Fibroblast of skin of right quadriceps (primary cell): ENCODE measurements around the gene AKAP6.
"Not testable (repeated sequence)": the region's sequence is repeated elsewhere in the genome, so short reads cannot be mapped to it uniquely, and the experiment has no call there.

ENCODE experiments used
- DNase-seq: peaks from one replicate; pipeline ENCODE4 v3.0.0-alpha.2; 2013

AKAP6 gene

DNA sequence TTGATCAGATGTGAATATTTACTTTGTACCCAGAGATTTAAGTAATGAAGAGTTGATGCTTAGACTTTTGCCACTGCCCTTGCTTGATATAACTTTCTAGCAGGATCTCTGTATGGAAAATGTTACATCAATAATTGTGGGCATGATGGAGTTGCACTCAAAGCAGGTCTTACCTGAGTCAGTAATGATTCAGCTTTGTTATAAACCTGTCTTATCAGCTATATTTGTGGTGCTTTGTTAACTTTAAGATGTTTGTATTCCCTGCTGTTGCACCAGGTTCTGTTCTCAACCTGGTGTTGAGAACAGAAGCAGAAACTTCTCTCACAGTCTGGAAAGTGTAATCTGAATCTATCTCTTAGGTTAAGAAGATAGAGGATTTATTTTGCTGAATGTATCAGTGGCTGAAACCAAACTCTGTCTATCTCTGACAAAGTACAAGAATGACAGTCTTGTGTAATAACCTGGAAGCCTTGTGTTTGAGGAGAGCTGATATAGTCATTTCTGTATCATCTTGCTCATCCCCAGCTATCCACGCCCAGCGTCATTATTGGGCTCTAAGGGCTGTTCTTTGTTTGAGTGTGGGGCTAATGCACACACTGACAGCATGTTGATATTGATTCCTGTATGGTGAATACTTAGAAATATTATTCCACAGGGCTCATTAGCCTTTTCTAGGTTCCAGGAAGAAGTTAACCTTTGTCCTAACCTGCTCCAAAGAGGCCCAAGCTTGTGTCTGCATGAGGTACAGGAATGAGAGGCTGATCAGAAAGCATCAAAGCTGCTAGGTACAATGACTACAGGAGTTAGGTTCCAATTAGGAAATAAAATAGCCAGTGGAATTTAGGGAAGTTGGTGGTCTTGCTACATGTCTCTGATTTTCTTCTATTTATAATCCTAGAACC, 3.6 kb downstream of the AKAP6 start:
- DNase-seq = no peak

DNA sequence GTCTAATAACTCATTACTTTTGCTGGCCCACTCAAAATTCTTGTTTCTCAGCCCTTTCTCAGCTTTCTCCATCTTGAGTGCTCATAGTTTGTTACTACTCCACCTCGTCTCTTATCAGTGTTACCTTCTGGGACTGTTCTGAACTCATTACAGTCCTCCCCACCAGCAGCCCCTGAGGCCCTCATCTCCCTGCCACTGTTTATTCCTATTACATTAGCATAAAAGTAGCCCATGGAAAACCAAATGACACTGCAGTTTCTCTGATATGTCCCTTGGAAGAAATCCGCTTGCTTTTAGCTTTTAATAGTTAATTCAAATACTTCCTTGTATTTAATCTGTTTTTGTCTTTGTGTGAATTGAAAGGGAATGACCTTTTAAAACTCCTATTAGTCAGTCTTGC, 7.6 kb downstream of the AKAP6 start:
- DNase-seq = no peak

DNA sequence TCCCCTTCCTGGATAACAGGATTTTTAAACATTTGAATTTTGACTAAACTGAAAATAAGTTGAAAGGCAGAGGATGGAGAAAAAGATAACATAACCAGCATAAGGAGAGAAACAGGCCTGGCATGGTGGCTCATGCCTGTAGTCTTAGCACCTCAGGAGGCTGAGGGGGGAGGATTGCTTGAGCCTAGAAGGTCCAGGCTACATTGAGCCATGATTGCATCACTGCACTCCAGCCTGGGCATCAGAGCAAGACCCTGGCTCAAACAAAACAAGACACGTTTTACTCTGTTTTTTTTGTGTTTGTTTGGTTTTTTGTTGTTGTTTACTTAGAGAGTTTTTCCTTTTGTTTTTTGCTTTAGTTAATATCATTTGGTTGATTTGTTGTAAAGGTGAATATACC, 8.7 kb downstream of the AKAP6 start:
- DNase-seq = no peak

DNA sequence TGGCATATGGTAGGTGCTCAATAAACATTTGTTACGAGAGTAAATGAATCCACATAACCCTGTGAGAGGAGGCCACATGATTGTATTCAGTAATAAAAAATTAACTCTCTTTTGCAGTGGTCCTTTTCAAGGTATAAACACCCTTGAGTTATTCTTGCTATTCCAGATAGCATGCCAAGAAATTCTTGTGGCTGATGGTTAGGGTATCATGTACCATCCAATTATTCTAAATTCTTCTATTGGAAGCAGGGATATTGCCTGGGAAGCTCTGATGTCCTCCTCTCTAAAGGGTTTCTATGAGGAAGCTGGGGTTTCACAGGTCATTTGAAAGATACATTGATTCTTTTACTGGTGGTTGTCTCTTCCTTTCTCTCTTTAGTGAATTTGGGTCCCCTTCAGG, 10.1 kb downstream of the AKAP6 start:
- DNase-seq = no peak

DNA sequence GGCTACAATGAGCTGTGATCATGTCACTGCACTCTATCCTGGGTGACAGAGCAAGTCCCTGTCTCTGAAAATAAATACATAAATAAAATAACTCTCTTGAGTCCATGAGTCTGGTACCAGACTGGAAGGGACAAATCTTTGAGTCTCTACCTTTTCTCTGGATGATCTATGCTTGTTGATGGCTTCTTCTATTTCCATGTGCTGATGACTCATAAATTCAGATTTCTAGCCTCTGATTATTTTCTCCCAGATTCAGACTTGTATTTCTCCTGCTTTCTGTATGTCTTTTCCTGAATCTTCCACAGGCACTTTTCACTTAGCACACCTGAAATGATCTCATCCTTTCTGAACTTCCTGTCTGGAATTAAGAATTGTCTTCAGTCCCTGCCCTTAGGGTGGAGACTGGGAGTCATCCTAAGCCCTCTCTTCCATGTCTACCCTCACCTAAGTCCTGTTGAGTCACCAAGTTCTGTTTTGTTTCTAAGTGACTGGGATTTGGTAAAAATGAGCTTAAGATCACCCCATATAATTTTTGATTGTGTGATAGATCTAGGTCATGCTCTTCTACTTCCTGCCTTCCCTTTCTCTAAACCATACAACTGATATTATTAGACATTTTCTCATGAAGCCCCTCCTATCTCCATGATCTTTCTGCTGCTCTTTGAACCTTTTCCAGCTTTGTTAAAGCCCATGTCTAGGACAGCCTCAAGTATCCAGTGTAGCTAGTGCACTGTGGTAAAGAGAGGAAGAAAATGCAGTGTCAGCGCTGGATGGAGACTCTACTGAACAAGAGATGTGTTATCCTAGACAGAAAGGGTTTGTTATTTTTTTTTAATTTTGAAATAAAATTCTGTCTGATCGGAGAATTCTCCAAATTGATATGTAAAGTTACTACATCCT, 13.1 kb downstream of the AKAP6 start:
- no peak for DNase-seq

DNA sequence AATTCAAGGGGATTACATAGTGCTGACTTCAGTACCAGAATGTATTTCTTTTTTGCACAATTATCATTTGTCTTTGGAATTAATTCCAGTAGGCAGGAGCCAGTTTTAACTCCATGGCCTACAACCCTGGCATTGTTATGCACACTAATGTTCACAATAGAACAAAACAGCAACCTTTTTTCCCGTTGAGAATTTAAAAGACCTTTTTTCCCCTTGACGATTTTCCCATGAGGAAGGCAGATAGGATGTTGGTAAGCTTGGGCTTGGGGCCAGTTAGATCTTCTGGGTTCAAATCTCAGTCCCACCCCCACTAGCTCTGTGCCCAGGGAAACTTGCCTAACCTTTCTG, 13.7 kb downstream of the AKAP6 start:
- no peak for DNase-seq

DNA sequence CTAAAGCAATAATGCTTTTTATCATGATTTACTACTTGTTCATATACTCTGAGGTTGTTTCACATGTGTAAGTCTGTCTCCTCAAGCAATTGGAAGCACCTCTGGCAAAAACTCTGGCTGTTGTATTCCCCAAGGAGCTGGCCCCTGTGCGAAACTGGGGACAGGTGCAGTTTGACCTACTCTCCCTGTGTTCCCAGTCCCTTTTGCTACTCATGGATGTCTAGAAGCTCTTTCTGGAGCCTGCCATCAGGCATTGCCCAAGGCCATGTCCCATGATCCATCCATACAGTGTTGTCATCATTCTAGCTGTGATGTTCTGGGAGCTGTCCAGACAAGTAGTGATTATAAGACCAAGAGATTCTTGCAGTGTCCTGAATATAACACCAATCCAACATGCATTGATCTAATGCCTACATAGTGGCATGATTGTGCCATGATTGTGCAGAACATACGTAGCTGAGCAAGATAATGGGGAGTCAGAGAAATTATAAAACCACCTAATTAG, 14.9 kb downstream of the AKAP6 start:
- no peak for DNase-seq

DNA sequence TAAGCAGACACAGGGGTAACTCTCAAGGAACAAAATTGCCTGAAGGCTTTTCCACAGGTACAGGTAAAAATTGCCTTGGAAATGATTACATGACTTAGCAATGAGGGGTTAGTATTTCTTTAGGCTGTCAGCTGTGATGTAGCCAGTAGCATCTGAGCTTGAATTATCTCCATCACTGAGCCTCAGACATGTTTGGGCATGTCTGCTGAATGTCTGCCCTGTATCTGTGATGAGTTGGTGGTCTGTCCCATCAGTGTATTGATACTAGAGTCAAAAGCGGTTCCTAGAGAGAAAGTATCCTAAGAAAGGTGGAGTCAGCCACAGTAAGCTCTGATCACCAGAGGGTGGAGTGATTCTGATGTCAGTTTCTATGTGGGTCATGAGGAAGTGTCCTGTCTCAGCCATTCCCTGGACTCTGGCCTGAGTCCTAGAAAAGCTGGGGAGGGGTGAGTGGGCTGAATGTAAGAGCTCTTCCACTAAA, 16.3 kb downstream of the AKAP6 start:
- DNase-seq = no peak

DNA sequence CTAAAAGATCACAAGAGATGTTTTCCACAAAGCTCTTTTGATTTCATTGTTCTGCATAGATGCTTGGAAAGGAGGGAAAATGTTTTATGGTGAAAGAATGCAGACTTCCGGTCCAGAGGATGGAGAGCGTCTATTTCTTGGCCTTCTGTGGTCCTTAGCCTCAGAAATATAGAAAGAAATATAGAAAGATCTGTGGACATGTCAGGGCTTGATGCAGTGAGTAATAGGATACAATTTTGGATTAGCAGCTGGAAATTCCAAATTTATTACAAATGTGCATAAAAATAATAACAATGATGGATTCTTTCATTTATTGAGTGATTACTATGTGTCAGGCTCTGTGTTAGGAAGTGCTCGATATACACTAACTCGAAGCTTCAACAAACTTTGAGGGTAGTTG, 20.2 kb downstream of the AKAP6 start:
- no peak for DNase-seq

DNA sequence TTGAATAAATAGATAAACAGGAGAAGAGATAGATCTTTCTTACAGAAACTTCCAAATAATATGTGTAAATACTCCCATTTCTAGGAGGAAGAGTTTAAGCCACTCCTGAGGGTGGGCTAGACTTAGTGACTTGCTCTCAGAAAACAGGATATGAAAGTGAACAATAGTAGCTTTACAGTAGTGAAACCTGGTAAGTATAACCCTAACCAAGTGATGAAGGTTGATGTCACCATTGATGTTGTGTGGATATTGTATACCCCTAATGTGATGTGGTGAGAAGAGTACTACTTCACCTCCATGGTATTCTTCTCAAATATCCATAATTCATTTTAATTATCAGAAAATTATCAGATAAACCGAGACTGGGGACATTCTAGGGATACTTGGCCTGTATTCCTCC, 20.9 kb downstream of the AKAP6 start:
- no peak for DNase-seq

DNA sequence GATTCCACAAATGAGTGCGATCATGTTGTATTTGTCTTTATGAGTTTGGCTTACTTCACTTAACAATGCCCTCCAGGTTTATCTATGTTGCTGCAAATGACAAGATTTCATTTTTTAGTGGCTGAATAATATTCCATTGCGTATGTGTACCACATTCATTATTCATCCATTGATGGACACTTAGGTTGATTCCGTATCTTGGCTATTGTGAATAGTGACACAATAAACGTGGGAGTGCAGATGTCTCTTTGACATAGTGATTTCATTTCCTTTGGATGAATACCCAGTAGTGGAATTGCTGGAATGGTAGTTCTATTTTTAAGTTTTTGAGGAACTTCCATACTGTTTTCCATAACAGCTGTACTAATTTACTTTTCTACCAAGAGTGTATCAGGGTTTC, 23.5 kb downstream of the AKAP6 start:
- no peak for DNase-seq

DNA sequence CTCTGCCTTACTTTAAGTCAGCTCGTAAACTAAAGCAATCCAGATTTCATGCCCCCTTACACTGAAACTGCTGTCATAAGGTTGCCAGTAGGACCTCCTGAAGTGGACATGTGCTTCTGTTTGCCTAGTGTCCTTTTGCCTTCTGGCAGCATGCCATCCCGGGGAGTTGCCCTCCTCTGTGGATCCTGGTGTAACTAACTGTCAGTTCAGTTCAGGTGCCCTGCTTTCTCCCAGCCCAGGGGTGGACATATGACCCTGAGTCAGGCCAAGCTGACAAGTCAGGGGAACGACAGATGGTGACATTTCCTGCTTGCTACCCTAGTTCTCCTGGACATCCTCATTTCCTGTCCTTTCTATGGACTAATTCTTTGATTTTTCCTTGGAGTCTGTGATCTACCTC, 25.6 kb downstream of the AKAP6 start:
- no peak for DNase-seq

DNA sequence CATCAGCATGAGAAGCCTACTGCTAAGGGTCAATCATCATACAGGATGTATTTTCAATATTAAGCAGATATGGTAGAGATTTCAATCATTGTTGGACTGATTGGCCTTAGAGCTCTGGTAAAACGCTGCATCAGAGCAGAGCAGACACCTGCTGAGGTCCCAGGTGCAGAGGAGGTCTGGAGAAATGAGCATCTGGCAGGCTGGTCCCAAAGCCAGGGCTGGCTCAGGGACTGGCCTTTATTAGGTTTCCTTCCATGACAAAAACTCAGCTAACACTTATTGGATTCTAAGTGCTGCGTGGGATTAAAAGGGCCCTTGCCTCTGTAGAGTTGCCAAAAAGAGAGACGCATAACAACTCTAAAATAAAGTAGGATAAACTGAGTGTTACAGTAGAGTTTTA, 29.7 kb downstream of the AKAP6 start:
- no peak for DNase-seq

DNA sequence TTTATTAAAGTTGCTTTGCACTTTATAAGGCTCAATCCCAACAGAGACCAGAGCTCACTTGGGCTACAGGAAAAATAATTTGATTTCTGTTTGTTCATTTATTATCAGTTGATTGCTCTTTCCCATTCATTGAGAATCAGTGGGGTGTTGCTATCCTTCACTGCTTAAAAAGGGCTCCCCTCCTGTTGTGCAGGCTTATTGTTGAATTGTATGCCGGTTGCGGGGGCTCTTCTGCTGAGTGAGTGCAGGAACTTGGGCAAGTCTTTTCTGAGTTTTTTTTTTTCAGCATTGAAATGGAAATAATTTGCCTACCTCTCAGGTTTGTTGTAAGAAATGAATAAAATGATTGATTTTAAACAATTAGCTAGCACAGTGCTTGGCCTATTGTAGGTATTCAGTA, 32.6 kb downstream of the AKAP6 start:
- DNase-seq = no peak

DNA sequence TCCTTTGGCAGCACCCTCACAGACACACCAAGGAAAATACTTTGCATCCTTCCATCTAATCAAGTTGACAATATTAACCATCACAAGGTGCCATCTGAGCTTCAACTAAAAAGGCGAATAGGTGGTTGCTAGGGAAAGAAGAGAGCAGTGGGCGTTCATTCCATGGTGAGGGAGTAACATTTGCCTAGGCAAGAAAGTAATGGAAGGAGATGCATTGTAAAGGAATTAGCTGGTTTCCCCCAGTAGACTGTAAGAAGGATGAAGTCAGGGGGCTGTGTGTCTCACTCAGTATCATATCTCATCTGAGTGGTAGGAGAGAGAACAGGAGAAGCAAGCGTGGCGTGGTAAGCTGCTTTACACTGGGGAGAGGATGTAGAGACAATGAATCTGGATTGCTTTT, 34.7 kb downstream of the AKAP6 start:
- DNase-seq = no peak

DNA sequence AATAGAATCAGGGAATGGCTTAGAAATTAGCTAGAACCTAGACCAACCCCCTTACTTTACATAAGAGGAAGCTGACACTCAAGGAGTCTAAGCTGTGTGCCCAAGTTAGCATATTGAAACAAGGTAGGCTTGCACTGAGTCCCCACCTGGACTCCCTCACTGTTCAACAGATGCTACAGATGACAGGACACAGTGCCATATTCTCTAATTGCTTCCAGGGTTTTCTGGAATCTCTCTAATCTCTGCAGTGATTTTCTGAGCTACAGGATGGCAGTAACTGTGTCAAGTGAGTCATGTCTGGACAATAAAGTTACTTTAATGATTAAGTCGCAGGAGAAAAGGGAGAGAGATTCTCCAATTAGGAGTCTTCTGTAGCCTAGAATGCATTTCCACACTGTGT, 35.8 kb downstream of the AKAP6 start:
- DNase-seq = no peak

DNA sequence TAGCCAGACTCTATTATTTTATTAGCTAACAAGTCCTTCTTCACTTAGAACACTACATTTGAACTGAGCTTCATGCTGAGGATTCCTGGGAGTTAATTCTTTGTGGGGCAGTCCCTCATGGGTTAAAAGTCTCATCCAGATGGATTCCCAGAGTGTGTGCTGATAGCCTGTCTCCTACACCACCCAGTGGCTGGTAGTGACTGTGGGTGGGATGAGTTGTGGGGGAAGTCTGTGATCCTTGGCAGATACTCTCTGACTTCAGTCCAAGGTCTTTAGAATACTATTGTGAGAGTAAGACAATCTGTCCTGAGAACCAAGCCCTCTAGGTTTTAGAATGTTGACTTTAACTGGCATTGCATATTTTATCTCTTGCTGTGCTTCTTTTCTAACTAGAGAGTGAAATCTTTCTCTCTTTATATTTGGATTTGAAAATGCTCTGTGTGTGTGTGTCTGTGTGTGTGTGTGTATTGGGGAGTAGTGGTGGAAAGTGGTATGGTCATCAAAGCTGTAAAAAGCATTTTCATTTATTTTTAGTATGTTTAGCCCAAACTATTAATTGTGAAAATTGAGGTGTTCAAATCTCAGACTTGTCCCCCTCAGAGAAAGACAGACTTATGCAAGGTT, 37.3 kb downstream of the AKAP6 start:
- DNase-seq = peak; percentile 55

DNA sequence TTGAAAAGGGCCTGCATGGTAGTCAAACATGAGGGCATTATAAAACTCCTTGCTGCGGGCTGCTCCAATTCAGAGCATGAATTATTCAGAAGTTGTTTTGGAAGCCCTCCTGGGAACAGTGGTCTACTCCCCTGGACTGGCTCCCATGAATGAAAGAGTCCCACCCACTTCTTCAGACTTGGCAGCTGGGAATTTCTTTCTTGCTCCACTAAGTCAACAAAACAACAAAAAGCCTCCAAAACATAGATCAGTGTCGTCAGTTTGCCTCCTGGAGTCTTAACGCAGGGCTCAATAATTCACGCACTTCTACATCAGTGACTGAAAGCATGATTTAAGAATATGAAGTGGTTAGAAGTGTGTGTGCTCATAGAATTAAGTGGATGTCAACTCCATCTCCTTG, 37.9 kb downstream of the AKAP6 start:
- no peak for DNase-seq

DNA sequence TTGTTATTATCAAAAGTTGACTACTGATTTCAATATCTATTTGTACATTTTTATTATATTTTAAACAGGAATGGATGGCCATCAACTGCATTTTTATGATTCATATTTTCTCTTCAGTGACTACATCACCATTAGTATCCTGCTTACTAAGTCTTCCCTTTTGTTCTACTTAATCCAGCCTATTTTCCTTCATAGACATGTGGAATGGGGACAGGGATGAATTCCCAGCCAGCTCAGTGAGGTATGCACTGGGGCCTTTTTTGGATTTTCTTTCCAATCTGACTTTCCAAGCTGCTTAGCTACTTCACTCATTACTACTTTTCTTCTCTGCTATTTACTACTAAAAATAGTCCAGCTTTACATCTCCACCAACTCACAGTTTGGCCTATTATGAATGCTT, 38.4 kb downstream of the AKAP6 start:
- DNase-seq = no peak

DNA sequence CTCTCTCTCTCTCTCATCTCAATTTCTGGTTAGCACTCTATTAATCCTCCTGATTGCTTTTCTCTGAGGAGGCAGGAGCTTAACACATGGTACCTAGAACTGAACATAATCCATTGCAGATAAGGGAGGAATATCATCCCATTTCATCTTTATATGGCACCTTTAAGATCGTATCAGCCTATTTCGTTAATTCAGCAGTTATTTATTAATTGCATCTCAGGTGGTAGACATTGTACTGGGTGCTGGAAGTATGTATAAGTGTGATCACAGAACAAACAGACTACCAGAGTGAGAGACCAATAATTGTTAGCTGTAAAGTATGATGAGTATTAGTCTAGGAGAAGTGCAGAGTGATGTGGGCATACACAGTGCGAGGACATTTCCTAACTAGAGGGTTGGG, 39.0 kb downstream of the AKAP6 start:
- no peak for DNase-seq

DNA sequence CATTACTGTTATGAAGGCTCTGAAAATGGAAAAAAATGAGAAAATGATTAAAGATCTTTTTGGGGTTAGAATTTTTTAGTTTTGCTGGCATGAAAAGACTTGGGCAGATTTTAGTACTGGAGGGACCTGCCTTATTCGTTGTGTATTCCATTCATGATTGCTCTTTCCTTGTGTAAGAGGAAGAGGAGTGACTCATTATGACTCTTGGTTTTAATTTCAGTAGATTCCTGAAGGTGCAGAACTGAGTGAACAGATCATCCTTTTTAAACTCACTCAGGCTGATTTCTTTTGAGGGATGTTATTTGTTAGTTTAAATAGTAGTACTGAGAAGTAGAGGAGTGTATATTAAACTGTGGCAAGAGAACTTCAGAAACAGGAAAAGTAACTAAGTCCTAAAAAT, 41.6 kb downstream of the AKAP6 start:
- peak; percentile 83 for DNase-seq

DNA sequence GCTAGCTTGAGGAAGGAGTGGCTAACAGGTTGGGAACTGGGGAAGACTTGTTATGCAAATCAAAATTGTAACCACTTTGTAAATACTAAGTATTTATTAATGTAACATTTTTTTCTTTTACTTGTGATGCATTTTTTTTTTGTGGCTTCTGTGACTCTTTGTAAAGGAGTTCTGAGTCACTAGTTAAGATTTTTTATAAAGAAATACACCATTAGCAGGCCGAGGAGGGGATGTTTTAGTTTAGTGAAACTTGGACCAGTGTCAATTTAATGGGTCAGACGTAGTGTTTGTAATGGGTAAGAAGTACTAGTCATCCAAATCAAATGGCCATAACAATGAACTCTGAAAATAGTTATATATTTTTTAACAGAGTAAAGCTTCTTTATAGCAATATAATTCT, 43.1 kb downstream of the AKAP6 start:
- peak; percentile 97 for DNase-seq

DNA sequence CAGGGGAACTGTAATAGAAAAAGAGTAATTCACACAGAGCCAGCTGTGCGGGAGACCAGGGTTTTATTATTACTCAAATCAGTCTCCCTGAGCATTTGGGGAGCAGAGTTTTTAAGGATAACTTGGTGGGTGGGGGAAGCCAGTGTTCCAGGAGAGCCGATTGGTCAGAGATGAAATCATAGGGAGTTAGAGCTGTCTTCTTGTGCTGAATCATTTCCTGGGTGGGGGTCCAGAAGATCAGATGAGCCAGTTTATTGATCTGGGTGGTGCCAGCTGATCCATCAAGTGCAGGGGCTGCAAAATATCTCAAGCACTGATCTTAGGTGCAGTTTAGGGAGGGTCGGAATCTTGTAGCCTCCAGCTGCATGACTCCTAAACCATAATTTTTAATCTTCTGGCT, 44.1 kb downstream of the AKAP6 start:
- not testable (repeated sequence) for DNase-seq
